GM20431 (cell line): ENCODE measurements around the gene VGF.
"Not testable (repeated sequence)": the region's sequence is repeated elsewhere in the genome, so short reads cannot be mapped to it uniquely, and the experiment has no call there.

Experiments used
- in situ Hi-C: fragments of 300-500 bp; cut with MseI, MboI; formaldehyde crosslinking; loops from one replicate; pipeline ENCODE4 v1.15.0; 2020; ENCODE audit warnings: low sequenced_read_pairs; ENCODE audit not compliant: unreplicated experiment

Gene VGF

GRCh38 chr7:101165075-101165957 lies at the start of gene VGF:
Gene VGF (minus strand): TSS chr7:101165569. CDS start chr7:101164843, 726 bp downstream.
- in situ Hi-C loops = no loop called here

GRCh38 chr7:101212014-101212413 lies 46.6 kb upstream of the VGF start:
- in situ Hi-C loops = no loop called here

GRCh38 chr7:101211501-101211900 lies 46.1 kb upstream of the VGF start:
- in situ Hi-C loops = no loop called here

GRCh38 chr7:101210143-101210542 lies 44.8 kb upstream of the VGF start:
- in situ Hi-C loops = no loop called here

GRCh38 chr7:101208794-101209193 lies 43.4 kb upstream of the VGF start:
- in situ Hi-C loops = no loop called here

- in situ Hi-C loops = no loop called here
Measured at GRCh38 chr7:101207459-101207858, 42.1 kb upstream of the VGF start.

- in situ Hi-C loops = no loop called here
Measured at GRCh38 chr7:101206665-101207042, 41.3 kb upstream of the VGF start.

GRCh38 chr7:101205901-101206664 lies 40.7 kb upstream of the VGF start:
- in situ Hi-C loops = no loop called here

GRCh38 chr7:101203740-101204738 lies 38.7 kb upstream of the VGF start:
- in situ Hi-C loops = not testable (repeated sequence)

GRCh38 chr7:101202603-101202918 lies 37.2 kb upstream of the VGF start:
- in situ Hi-C loops = no loop called here

GRCh38 chr7:101201695-101202602 lies 36.6 kb upstream of the VGF start:
- in situ Hi-C loops = no loop called here

- in situ Hi-C loops = no loop called here
Measured at GRCh38 chr7:101200862-101201599, 35.7 kb upstream of the VGF start, which contains the start of gene MOGAT3. Gene MOGAT3 (minus strand): TSS chr7:101201036. CDS start chr7:101200854, 182 bp downstream.

- in situ Hi-C loops = no loop called here
Measured at GRCh38 chr7:101200504-101200861, 35.1 kb upstream of the VGF start.

- in situ Hi-C loops = not testable (repeated sequence)
Measured at GRCh38 chr7:101199522-101199921, 34.2 kb upstream of the VGF start.

- in situ Hi-C loops = no loop called here
Measured at GRCh38 chr7:101198476-101198875, 33.1 kb upstream of the VGF start.

GRCh38 chr7:101197991-101198390 lies 32.6 kb upstream of the VGF start:
- in situ Hi-C loops = no loop called here

- in situ Hi-C loops = no loop called here
Measured at GRCh38 chr7:101195884-101196283, 30.5 kb upstream of the VGF start.

- in situ Hi-C loops = no loop called here
Measured at GRCh38 chr7:101189109-101189508, 23.7 kb upstream of the VGF start.
